ENCODE data around the gene DUSP10.

DUSP10 gene

DNA sequence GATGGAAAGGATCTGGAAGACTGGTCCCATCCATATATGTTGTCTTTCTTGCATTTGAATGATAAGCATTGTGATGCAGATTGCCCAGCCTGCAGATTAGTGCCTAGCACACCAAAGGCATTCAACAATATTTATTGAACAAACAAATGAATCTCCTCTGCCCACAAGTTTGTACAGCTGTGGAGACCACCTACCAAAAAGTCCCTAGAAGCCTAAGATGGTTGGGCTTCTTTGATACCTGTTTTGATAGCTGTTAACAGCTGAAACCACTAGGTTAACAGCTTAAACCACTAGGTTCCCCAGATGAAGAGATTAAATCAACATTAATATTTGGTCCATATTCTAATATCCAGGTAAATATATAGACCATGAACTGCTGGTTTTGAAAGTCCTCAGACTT lies 9.8 kb downstream of the DUSP10 start:
- intact Hi-C loops (cut with DNase I; ENCODE audit: low total_unique reads): no loop called here
- Histone ChIP-seq H3K4me1 (peaks cover 0 to 62% (median 2%) of the 10 kb centered on the region in 4 donors), H3K36me3 (no peaks in the 10 kb centered on the region), H3K9me3 (no peaks in the 10 kb centered on the region), H3K4me3 (no peak overlapping the region), H3K27ac (no peak overlapping the region), H3K27me3 (no peaks in the 10 kb centered on the region)
- no peak for DNase-seq
- TF ChIP-seq, protein P1, sequence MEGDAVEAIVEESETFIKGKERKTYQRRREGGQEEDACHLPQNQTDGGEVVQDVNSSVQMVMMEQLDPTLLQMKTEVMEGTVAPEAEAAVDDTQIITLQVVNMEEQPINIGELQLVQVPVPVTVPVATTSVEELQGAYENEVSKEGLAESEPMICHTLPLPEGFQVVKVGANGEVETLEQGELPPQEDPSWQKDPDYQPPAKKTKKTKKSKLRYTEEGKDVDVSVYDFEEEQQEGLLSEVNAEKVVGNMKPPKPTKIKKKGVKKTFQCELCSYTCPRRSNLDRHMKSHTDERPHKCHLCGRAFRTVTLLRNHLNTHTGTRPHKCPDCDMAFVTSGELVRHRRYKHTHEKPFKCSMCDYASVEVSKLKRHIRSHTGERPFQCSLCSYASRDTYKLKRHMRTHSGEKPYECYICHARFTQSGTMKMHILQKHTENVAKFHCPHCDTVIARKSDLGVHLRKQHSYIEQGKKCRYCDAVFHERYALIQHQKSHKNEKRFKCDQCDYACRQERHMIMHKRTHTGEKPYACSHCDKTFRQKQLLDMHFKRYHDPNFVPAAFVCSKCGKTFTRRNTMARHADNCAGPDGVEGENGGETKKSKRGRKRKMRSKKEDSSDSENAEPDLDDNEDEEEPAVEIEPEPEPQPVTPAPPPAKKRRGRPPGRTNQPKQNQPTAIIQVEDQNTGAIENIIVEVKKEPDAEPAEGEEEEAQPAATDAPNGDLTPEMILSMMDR (IDR thresholded peaks at IDR 0.05): no peak

DNA sequence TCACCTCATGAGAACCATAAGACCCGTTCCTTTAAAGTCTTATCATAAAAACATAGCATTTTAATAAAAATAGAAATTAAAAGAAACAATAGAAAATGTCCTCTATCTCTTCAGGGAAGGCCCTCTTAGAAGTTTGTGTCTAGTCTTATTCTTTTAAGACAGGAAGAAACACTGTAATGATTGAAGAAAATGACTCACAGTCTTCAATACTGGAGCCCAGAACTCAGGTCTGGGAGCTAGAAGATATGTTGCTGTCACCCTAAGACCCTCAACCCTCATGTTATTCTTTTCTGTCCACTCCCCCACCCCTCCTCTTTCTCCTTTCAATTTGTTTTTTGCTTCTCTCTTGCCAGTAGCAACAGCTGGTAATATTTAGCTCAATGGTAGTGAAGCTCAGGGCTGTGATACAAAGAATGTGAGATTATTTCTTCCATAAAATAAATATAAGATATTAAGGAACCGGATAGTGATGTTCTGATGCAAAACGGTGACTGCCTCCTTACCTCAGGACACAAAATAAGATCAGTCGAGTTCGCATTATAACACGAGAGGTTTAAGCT lies 12.0 kb downstream of the DUSP10 start:
- intact Hi-C loops (cut with DNase I; ENCODE audit: low total_unique reads): no loop called here
- H3K9me3 ChIP-seq: no peaks in the 10 kb centered on the region
- H3K4me3 ChIP-seq: no peak overlapping the region
- no peaks in the 10 kb centered on the region for H3K36me3 ChIP-seq
- peak overlapping the region in 1 of 2 donors; percentile 34 for H3K27ac ChIP-seq
- no peak for DNase-seq
- peaks cover 0 to 74% (median 16%) of the 10 kb centered on the region in 4 donors for H3K4me1 ChIP-seq
- H3K27me3 ChIP-seq: no peaks in the 10 kb centered on the region
- TF ChIP-seq, protein P1 (IDR thresholded peaks at IDR 0.05): no peak

DNA sequence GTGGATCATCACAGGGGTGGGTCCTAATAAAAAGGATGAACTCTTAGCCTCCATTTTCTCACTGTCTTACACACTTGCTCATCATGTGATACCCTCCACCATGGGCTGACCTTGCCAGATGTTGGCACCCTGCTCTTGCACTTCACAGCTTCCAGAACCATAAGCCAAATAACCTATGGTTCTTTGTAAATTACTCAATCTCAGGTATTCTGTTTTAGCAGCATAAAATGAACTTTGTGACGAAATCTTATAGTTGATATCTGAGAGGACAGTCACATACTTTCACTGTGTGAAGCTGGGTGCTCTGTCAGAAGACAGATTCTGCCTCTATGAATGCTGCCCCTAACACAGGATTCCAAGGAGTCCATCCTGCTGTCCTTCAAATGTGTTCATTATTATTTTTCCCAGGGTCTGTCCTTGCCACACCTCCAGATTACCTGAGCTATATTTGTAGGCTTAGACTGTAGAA lies 13.8 kb downstream of the DUSP10 start:
- Histone ChIP-seq H3K4me3 (no peak overlapping the region), H3K4me1 (peaks cover 0 to 64% (median 16%) of the 10 kb centered on the region in 4 donors), H3K36me3 (no peaks in the 10 kb centered on the region), H3K27me3 (no peaks in the 10 kb centered on the region), H3K27ac (peak overlapping the region in 1 of 2 donors; percentile 34), H3K9me3 (no peaks in the 10 kb centered on the region)
- TF ChIP-seq, protein P1 (IDR thresholded peaks at IDR 0.05): no peak
- no peak for DNase-seq
- intact Hi-C loops (cut with DNase I; ENCODE audit: low total_unique reads): no loop called here

DNA sequence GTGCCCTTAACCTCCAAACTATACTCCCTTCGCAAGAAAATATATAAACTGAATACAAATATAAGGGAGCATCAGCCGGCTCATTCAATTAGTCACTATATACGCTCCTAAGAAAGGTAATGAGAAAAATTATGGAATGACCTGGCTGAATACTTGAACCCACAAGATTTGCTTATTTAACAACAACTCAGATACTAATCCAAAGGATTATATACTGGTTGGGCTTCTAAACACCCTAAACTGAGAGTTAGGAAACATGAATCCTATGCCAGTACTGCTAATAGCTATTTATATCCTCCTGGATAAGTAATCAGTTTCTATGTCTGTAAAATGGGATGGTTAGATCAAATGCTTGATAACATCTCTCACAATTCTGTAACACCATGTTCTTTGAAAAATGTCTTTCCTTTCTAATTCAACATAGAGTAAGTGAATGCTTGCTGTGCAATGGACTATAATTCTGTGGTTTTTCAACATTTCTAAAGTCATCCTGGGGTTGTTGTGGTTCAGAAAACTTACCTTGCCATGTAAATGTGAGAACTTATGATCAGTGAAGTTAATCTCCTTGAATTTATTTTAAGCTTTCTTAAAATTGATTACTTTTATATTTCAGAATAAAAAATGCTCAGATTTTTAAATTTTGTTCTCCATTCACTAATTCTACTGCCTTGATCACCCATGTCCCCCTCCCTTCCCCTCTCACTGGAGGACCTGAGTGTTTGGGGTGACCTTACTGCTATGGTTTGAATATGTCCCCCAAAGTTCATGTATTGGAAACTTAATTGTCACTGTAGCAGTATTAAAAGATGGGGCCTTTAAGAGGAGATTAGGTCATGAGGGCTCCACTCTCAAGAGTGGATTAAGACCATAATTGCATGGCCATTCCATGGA lies 14.5 kb downstream of the DUSP10 start:
- intact Hi-C loops (cut with DNase I; ENCODE audit: low total_unique reads): no loop called here
- Histone ChIP-seq H3K27ac (no peak overlapping the region), H3K27me3 (no peaks in the 10 kb centered on the region), H3K9me3 (no peaks in the 10 kb centered on the region), H3K36me3 (no peaks in the 10 kb centered on the region), H3K4me1 (peaks cover 0 to 67% (median 17%) of the 10 kb centered on the region in 4 donors), H3K4me3 (no peak overlapping the region)
- TF ChIP-seq, protein P1 (IDR thresholded peaks at IDR 0.05): no peak
- no peak for DNase-seq

DNA sequence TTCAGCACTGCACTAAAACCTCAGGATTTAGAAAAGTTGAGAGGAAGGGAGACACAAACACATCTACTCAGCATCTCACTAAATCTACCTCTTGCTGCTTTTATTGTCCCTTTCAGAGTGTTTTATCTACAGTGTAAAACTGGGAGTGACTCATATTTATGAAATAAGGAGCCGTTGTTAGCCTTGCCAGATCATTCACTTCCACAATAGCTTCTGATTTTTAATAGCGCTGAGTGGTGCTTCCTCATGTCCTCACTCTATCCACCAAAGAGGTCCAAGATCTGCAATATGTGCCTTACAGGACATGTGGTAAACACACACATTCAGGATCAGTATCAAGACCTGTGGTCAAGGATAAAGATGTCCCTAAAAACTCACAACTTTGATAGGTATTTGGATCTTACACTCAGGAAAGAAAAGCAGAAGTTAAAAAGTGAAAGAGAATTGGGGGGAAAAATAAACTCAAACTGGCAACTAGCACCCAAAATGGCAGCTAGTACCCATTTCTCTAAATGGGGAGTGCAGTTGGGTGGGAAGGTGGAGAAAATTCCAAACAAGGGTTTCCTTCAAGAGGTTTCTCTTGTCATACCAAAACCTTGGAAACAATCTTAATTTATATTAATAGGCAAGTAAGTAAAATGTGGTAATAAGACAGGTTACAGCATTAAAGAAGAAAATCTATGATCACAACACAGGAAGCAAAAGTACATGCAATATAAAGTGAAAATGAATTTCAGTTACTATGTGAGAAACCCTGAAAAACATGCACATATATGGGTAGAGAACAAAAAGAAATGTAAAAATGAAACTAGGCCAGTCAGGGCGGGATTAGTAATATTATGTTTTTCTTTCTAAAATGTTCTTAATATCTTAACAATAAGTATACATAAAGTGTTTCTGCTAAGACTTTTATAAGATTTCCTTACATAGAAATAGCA lies 15.9 kb downstream of the DUSP10 start:
- H3K27me3 ChIP-seq: no peaks in the 10 kb centered on the region
- H3K4me1 ChIP-seq: peaks cover 0 to 79% (median 24%) of the 10 kb centered on the region in 4 donors
- no peak for DNase-seq
- intact Hi-C loops (cut with DNase I; ENCODE audit: low total_unique reads): no loop called here
- no peak overlapping the region for H3K4me3 ChIP-seq
- H3K27ac ChIP-seq: peak overlapping the region; percentile 38 to 47
- no peaks in the 10 kb centered on the region for H3K9me3 ChIP-seq
- TF ChIP-seq, protein P1 (IDR thresholded peaks at IDR 0.05): no peak
- no peaks in the 10 kb centered on the region for H3K36me3 ChIP-seq
